Erythroblast (primary cell): Measurements from ENCODE around the gene B3GNT3.

Experiments
- GATA1 ChIP-seq: IDR thresholded peaks from 2 replicates; pipeline ENCODE4 v1.6.1; 2011; ENCODE audit warnings: low read depth, mild to moderate bottlenecking, control low read depth, low read length, moderate library complexity
- POLR2A ChIP-seq: IDR thresholded peaks from 2 replicates; pipeline ENCODE4 v1.6.1; 2011; ENCODE audit warnings: mild to moderate bottlenecking, low read length

DNA sequence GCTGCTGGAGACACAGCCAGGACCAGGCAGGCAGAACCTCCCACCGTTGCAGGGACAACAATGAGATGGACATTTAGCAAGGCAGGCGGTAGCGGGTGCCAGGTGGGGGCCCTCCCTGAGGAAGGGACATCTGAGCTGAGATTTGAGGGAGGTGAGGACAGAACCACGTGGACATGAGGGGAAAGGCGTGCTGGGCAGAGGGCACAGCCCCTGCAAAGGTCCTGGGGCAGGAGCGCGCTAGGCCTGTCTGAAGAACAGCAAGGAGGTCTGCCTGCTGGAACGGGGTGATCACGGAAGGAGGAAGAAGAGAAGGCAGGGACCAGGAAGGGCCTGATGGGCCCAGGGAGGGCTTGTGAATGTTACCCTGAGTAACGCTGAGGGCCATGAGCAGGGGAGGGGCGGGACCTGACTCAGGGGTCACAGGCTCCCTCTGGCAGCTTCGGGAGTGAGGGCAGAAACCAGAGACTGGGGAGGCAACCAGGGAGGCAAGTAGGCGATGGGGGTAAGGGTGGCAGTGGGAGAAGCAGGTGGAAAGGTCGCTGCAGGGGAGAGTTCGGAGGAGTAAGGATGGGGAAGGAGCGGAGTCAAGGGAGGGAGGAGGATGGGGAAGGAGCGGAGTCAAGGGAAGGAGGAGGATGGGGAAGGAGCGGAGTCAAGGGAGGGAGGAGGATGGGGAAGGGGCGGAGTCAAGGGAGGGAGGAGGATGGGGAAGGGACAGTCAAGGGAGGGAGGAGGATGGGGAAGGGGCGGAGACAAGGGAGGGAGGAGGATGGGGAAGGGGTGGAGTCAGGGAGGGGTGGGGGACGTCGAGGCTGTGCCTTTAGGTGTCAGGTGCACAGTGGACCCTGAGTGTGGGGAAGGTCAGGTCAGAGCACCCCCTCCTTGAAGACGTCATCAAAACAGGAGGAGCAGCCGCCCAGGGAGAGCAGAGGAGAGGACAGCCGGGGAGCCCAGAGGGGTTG is 15.7 kb upstream of the B3GNT3 start:
- TF ChIP-seq POLR2A (no peak), GATA1 (no peak)
